Measurements from ENCODE around the gene ST7L.

ST7L gene

DNA sequence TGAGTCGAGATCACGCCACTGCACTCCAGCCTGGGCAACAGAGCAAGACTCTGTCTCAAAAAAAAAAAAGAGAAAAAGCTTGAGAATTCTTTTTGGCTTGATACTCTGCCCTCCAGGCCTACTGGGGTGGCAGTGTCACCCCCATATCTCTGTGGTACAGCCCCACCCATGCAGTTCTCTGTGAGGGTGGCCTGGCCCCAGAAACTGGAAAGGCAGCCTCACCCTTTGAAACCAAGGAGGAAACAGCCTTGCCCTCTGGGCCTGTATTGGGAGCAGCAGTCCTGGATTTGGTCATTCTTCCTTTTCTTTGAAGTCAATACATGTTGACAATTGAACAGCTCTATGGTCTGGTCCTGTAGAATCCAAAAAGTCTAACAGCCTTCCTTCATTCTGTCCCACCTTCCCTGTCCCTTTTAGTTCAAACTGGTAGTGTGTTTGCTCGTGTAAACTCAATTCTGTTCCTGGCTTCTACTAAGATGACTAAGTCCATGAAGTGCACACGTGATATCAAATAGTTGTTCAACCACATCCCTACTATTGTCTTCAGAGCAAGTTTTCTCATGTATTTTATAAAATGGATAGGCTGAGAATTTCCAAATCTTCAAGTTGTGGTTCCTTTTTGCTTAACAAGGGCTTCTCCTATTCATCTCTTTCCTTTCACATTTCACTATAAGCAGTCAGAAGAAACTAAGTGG is 13.2 kb downstream of the ST7L start:
- Histone ChIP-seq H3K27me3 (replicated peaks; ENCODE audit: control insufficient read depth, insufficient read depth, low read length) (no peaks in the 10 kb centered on the region), H3K4me3 (replicated peaks; ENCODE audit: low read depth, low read length) (no peak overlapping the region), H3K36me3 (ENCODE audit: control insufficient read depth, insufficient read depth, low read length) (peaks cover 2% of the 10 kb centered on the region; the same call in 1 of the 2 replicates)
- TF ChIP-seq, protein P1, sequence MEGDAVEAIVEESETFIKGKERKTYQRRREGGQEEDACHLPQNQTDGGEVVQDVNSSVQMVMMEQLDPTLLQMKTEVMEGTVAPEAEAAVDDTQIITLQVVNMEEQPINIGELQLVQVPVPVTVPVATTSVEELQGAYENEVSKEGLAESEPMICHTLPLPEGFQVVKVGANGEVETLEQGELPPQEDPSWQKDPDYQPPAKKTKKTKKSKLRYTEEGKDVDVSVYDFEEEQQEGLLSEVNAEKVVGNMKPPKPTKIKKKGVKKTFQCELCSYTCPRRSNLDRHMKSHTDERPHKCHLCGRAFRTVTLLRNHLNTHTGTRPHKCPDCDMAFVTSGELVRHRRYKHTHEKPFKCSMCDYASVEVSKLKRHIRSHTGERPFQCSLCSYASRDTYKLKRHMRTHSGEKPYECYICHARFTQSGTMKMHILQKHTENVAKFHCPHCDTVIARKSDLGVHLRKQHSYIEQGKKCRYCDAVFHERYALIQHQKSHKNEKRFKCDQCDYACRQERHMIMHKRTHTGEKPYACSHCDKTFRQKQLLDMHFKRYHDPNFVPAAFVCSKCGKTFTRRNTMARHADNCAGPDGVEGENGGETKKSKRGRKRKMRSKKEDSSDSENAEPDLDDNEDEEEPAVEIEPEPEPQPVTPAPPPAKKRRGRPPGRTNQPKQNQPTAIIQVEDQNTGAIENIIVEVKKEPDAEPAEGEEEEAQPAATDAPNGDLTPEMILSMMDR (IDR thresholded peaks at IDR 0.05; ENCODE audit: insufficient read depth, low read length, poor library complexity, severe bottlenecking), result no peak
- no peak for DNase-seq (ENCODE audit: extremely low read depth, insufficient read length)

GRCh38 chr1:112603541-112603940 is 15.4 kb downstream of the ST7L start:
- no peak for DNase-seq (ENCODE audit: extremely low read depth, insufficient read length)
- TF ChIP-seq, protein P1 (IDR thresholded peaks at IDR 0.05; ENCODE audit: insufficient read depth, low read length, poor library complexity, severe bottlenecking), result no peak
- H3K36me3 ChIP-seq (ENCODE audit: control insufficient read depth, insufficient read depth, low read length), result no peaks in the 10 kb centered on the region; the same call in none of the 2 replicates
- H3K4me3 ChIP-seq (replicated peaks; ENCODE audit: low read depth, low read length), result no peak overlapping the region
- H3K27me3 ChIP-seq (replicated peaks; ENCODE audit: control insufficient read depth, insufficient read depth, low read length), result no peaks in the 10 kb centered on the region

GRCh38 chr1:112603012-112603411 is 15.9 kb downstream of the ST7L start:
- no peaks in the 10 kb centered on the region for H3K27me3 ChIP-seq (replicated peaks; ENCODE audit: control insufficient read depth, insufficient read depth, low read length)
- no peak for DNase-seq (ENCODE audit: extremely low read depth, insufficient read length)
- no peak overlapping the region for H3K4me3 ChIP-seq (replicated peaks; ENCODE audit: low read depth, low read length)
- no peaks in the 10 kb centered on the region; the same call in none of the 2 replicates for H3K36me3 ChIP-seq (ENCODE audit: control insufficient read depth, insufficient read depth, low read length)
- TF ChIP-seq, protein P1 (IDR thresholded peaks at IDR 0.05; ENCODE audit: insufficient read depth, low read length, poor library complexity, severe bottlenecking), result no peak

GRCh38 chr1:112599477-112599876 is 19.5 kb downstream of the ST7L start:
- H3K36me3 ChIP-seq (ENCODE audit: control insufficient read depth, insufficient read depth, low read length), result no peaks in the 10 kb centered on the region; the same call in 1 of the 2 replicates
- TF ChIP-seq, protein P1 (IDR thresholded peaks at IDR 0.05; ENCODE audit: insufficient read depth, low read length, poor library complexity, severe bottlenecking), result no peak
- no peak overlapping the region for H3K4me3 ChIP-seq (replicated peaks; ENCODE audit: low read depth, low read length)
- H3K27me3 ChIP-seq (replicated peaks; ENCODE audit: control insufficient read depth, insufficient read depth, low read length), result no peaks in the 10 kb centered on the region
- no peak for DNase-seq (ENCODE audit: extremely low read depth, insufficient read length)

- no peak overlapping the region for H3K4me3 ChIP-seq (replicated peaks; ENCODE audit: low read depth, low read length)
These were observed 24.6 kb downstream of the ST7L start for GRCh38 chr1:112594208-112594876.

More at GRCh38 chr1:112594208-112594876, 24.6 kb downstream of the ST7L start:
- TF ChIP-seq, protein P1 (IDR thresholded peaks at IDR 0.05; ENCODE audit: insufficient read depth, low read length, poor library complexity, severe bottlenecking), result no peak
- no peaks in the 10 kb centered on the region for H3K36me3 ChIP-seq (ENCODE audit: control insufficient read depth, insufficient read depth, low read length)
- no peaks in the 10 kb centered on the region for H3K27me3 ChIP-seq (replicated peaks; ENCODE audit: control insufficient read depth, insufficient read depth, low read length)
- no peak for DNase-seq (ENCODE audit: extremely low read depth, insufficient read length)
